Femur (tissue), 1 donor: ENCODE data around the gene TEX19.

ENCODE experiments used
- DNase-seq: peaks from one replicate; pipeline ENCODE4 v3.0.0-alpha.2; 2017

TEX19 gene

GRCh38 chr17:82321947-82322466, 37.0 kb upstream of the TEX19 start:
- no peak for DNase-seq

- DNase-seq = no peak
Measured at GRCh38 chr17:82322526-82323453, 36.3 kb upstream of the TEX19 start.

- no peak for DNase-seq
Measured at GRCh38 chr17:82323514-82324234, 35.4 kb upstream of the TEX19 start.

GRCh38 chr17:82324566-82325285, 34.3 kb upstream of the TEX19 start:
- DNase-seq = no peak

- DNase-seq = no peak
Measured at GRCh38 chr17:82325286-82326180, 33.5 kb upstream of the TEX19 start.

- no peak for DNase-seq
Measured at GRCh38 chr17:82327289-82327688, 31.8 kb upstream of the TEX19 start.

GRCh38 chr17:82327757-82328140, 31.3 kb upstream of the TEX19 start:
- no peak for DNase-seq

- no peak for DNase-seq
Measured at GRCh38 chr17:82328141-82328993, 30.7 kb upstream of the TEX19 start.

GRCh38 chr17:82328994-82329507, 30.0 kb upstream of the TEX19 start:
- no peak for DNase-seq

- no peak for DNase-seq
Measured at GRCh38 chr17:82329683-82330321, 29.2 kb upstream of the TEX19 start.

GRCh38 chr17:82330322-82331239, 28.5 kb upstream of the TEX19 start:
- DNase-seq = peak; percentile 86

GRCh38 chr17:82331345-82331939, 27.6 kb upstream of the TEX19 start:
- DNase-seq = no peak

GRCh38 chr17:82332669-82333278, 26.3 kb upstream of the TEX19 start:
- no peak for DNase-seq

- peak; percentile 82 for DNase-seq
Measured at GRCh38 chr17:82333279-82334171, 25.5 kb upstream of the TEX19 start, which contains the start of gene SECTM1. TSS of gene SECTM1 (minus strand) at chr17:82333766. CDS start at chr17:82327240, 6,526 bp downstream.

GRCh38 chr17:82334204-82334621, 24.8 kb upstream of the TEX19 start:
- no peak for DNase-seq

- no peak for DNase-seq
Measured at GRCh38 chr17:82334622-82335394, 24.2 kb upstream of the TEX19 start.
